ENCODE results near the gene HBEGF. TPM values are rescaled to one million over a fixed set of nuclear protein-coding genes. Genes with fewer than 3 reads are reported as not detected.

HBEGF gene
- total and polyA plus RNA-seq, 10 of the 15 experiments (the other 5 are each of a cell fraction or from before 2014, with no cell fraction given): 0.87 to 3.1 (median 2.1) TPM

DNA sequence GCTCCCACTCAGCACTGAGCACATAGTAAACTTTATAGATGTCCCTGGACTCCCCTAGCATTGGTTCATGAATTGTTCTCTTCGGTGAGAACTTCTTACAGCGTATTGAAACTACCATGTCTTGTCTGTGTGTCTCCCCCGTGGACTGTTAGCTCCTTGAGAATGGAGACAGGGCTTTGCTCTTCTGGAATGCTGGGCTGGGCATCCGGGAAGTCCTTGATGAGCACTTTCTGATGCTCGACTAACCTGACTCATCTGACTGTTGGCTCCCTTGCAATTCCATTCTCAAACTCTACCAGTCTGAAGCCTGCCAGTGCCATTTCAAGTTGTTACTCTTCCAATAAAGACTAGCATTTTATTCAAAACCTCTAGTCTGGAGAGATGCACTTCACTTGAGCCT, 28.5 kb downstream of the HBEGF start (continued):
- TF ChIP-seq, protein P1, sequence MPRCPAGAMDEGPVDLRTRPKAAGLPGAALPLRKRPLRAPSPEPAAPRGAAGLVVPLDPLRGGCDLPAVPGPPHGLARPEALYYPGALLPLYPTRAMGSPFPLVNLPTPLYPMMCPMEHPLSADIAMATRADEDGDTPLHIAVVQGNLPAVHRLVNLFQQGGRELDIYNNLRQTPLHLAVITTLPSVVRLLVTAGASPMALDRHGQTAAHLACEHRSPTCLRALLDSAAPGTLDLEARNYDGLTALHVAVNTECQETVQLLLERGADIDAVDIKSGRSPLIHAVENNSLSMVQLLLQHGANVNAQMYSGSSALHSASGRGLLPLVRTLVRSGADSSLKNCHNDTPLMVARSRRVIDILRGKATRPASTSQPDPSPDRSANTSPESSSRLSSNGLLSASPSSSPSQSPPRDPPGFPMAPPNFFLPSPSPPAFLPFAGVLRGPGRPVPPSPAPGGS (IDR thresholded peaks at IDR 0.05; ENCODE audit: borderline replicate concordance, insufficient read depth, low read depth, low read length, poor library complexity, severe bottlenecking): no peak
- TF ChIP-seq, protein P2, sequence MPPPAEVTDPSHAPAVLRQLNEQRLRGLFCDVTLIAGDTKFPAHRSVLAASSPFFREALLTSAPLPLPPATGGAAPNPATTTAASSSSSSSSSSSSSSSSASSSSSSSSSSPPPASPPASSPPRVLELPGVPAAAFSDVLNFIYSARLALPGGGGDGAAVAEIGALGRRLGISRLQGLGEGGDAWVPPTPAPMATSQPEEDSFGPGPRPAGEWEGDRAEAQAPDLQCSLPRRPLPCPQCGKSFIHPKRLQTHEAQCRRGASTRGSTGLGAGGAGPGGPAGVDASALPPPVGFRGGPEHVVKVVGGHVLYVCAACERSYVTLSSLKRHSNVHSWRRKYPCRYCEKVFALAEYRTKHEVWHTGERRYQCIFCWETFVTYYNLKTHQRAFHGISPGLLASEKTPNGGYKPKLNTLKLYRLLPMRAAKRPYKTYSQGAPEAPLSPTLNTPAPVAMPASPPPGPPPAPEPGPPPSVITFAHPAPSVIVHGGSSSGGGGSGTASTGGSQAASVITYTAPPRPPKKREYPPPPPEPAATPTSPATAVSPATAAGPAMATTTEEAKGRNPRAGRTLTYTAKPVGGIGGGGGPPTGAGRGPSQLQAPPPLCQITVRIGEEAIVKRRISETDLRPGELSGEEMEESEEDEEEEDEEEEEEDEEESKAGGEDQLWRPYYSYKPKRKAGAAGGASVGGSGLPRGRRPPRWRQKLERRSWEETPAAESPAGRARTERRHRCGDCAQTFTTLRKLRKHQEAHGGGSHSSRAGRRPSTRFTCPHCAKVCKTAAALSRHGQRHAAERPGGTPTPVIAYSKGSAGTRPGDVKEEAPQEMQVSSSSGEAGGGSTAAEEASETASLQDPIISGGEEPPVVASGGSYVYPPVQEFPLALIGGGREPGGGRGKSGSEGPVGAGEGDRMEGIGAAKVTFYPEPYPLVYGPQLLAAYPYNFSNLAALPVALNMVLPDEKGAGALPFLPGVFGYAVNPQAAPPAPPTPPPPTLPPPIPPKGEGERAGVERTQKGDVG (CRISPR knock-in tag; IDR thresholded peaks at IDR 0.05): no peak
- TF ChIP-seq NFXL1 (IDR thresholded peaks at IDR 0.05; ENCODE audit: borderline replicate concordance) (no peak), SPI1 (IDR thresholded peaks at IDR 0.05; ENCODE audit: borderline replicate concordance, insufficient read depth, low read depth, low read length) (no peak), RAD21 (IDR thresholded peaks at IDR 0.05; ENCODE audit: insufficient read depth, low read depth, low read length) (no peak)

DNA sequence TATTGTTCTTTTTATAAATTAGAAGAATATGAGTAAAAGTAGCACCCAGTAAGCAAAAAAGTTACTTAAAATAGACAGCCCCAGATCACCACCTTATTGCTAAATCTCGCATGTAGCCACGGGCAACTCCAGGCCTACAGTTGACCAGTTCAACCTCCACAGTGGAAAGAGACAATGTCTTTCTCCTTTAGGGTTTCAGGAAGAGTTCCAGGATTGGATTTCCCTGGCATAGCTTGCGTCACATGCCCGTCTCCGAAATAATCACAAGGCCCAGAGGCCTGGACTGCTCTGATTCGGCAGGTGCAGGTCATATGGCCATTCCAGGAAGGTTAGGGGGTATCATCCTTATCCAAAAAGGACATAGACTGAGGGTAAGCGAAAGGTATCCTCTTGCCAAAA, 33.6 kb downstream of the HBEGF start:
- no peaks in the 10 kb centered on the region for H3K9me3 ChIP-seq (replicated peaks; ENCODE audit: control insufficient read depth, insufficient read depth, low read length)
- H3K27me3 ChIP-seq (replicated peaks in 1 of 2; ENCODE audit: control insufficient read depth in 2 of 2, insufficient read depth in 2 of 2, low read length in 1 of 2): no peaks in the 10 kb centered on the region
- no peaks in the 10 kb centered on the region for H4K20me1 ChIP-seq (ENCODE audit: control insufficient read depth, insufficient read depth)
- no peaks in the 10 kb centered on the region for H3K36me3 ChIP-seq (ENCODE audit: control insufficient read depth in 2 of 2, insufficient read depth in 2 of 2, low read length in 1 of 2)
- no TSS peak for BruUV-seq (replicated peaks)
- H3K9ac ChIP-seq (ENCODE audit: control insufficient read depth, insufficient read depth, low read length): no peak overlapping the region
- CTCF ChIA-PET: interaction anchor here (1.1 to 1.3 kb wide), 2 partner anchors 34 to 50 kb away, joined by 3 read pairs; no protein-coding TSS in a partner anchor
- no peaks in the 10 kb centered on the region for H3K79me2 ChIP-seq (ENCODE audit: control insufficient read depth, insufficient read depth, low read length)
- no peak overlapping the region for H3K27ac ChIP-seq (ENCODE audit: control insufficient read depth, insufficient read depth)
- no peak overlapping the region for H3K4me2 ChIP-seq (ENCODE audit: control insufficient read depth, insufficient read depth)
- RAD21 ChIA-PET (ENCODE audit: unreplicated experiment): no interaction called here
- POLR2A ChIA-PET: no interaction called here
- in situ Hi-C loops (cut with MboI) (no loop called here), intact Hi-C loops (cut with micrococcal nuclease; ENCODE audit: unreplicated experiment) (no loop called here)
- no peak overlapping the region for H3K4me3 ChIP-seq
- H3K4me1 ChIP-seq (ENCODE audit: control insufficient read depth, insufficient read depth, low read length): no peaks in the 10 kb centered on the region
- ATAC-seq: no peak
- DNase-seq (ENCODE audit: low read depth, low spot score): no peak
- SMC1A ChIA-PET (ENCODE audit: uncharacterized antibody, unreplicated experiment): no interaction called here
- 69% methylated on average over 7 of the region's 7 CpGs for WGBS (ENCODE audit: insufficient coverage, insufficient replicate concordance, low lambda C conversion rate, missing lambda C conversion rate)
- no peak for FAIRE-seq
- no peak overlapping the region for H2AFZ ChIP-seq (ENCODE audit: control insufficient read depth, low read depth, low read length)
- TF ChIP-seq TARDBP (IDR thresholded peaks at IDR 0.05; ENCODE audit: borderline replicate concordance) (no peak), CREM (IDR thresholded peaks at IDR 0.05; ENCODE audit: low read depth) (no peak)
- TF ChIP-seq, protein P3, sequence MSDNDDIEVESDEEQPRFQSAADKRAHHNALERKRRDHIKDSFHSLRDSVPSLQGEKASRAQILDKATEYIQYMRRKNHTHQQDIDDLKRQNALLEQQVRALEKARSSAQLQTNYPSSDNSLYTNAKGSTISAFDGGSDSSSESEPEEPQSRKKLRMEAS (IDR thresholded peaks at IDR 0.05; ENCODE audit: low read depth, low read length): no peak
- TF ChIP-seq, protein P4, sequence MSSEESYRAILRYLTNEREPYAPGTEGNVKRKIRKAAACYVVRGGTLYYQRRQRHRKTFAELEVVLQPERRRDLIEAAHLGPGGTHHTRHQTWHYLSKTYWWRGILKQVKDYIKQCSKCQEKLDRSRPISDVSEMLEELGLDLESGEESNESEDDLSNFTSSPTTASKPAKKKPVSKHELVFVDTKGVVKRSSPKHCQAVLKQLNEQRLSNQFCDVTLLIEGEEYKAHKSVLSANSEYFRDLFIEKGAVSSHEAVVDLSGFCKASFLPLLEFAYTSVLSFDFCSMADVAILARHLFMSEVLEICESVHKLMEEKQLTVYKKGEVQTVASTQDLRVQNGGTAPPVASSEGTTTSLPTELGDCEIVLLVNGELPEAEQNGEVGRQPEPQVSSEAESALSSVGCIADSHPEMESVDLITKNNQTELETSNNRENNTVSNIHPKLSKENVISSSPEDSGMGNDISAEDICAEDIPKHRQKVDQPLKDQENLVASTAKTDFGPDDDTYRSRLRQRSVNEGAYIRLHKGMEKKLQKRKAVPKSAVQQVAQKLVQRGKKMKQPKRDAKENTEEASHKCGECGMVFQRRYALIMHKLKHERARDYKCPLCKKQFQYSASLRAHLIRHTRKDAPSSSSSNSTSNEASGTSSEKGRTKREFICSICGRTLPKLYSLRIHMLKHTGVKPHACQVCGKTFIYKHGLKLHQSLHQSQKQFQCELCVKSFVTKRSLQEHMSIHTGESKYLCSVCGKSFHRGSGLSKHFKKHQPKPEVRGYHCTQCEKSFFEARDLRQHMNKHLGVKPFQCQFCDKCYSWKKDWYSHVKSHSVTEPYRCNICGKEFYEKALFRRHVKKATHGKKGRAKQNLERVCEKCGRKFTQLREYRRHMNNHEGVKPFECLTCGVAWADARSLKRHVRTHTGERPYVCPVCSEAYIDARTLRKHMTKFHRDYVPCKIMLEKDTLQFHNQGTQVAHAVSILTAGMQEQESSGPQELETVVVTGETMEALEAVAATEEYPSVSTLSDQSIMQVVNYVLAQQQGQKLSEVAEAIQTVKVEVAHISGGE (CRISPR knock-in tag; IDR thresholded peaks at IDR 0.05): no peak

Measured in GM12878 (cell line).